Neutrophil (primary cell): ENCODE measurements around the gene KLHL7.

ENCODE experiments used
- H3K27ac ChIP-seq: fragments of 200-600 bp; sonication (generic); 2 replicates; pipeline ENCODE4 v1.5.1; 2016; ENCODE audit warnings: mild to moderate bottlenecking, moderate library complexity
- H3K27me3 ChIP-seq: fragments of 200-600 bp; sonication (generic); 2 replicates; pipeline ENCODE4 v1.6.0; 2016; ENCODE audit warnings: mild to moderate bottlenecking
- H3K36me3 ChIP-seq: fragments of 200-600 bp; sonication (generic); 2 replicates; pipeline ENCODE4 v1.5.1; 2017
- H3K4me1 ChIP-seq, 2 experiments: fragments of 200-600 bp in 1 of 2; sonication (generic) in 1 of 2; 1 replicate in 1 of 2; 2 replicates in 1 of 2; pipeline versions ENCODE4 v1.5.1 to v1.6.1; 2013 to 2016; ENCODE audit warnings: low read depth in 1 of 2, low read length in 1 of 2, mild to moderate bottlenecking in 1 of 2, moderate library complexity in 1 of 2; ENCODE audit not compliant: control insufficient read depth in 1 of 2, insufficient read depth in 1 of 2
- H3K4me3 ChIP-seq, 2 experiments: fragments of 200-600 bp in 1 of 2; sonication (generic) in 1 of 2; 1 replicate in 1 of 2; 2 replicates in 1 of 2; pipeline ENCODE4 v1.5.1; 2013 to 2016; ENCODE audit warnings: low read depth in 1 of 2, low read length in 1 of 2, mild to moderate bottlenecking in 1 of 2, moderate library complexity in 1 of 2
- H3K9me3 ChIP-seq: fragments of 200-600 bp; sonication (generic); 2 replicates; pipeline ENCODE4 v1.5.1; 2016
- TF ChIP-seq, protein P1 (sequence below): fragments of 200-600 bp; sonication (generic); IDR thresholded peaks from 2 replicates; pipeline ENCODE4 v1.5.1; 2016; ENCODE audit warnings: antibody characterized with exemption

The KLHL7 gene

GRCh38 chr7:23067271-23067670 is 38.3 kb upstream of the KLHL7 start:
- no peak overlapping the region for H3K4me3 ChIP-seq
- no peaks in the 10 kb centered on the region for H3K27me3 ChIP-seq
- no peaks in the 10 kb centered on the region for H3K4me1 ChIP-seq
- TF ChIP-seq, protein P1, sequence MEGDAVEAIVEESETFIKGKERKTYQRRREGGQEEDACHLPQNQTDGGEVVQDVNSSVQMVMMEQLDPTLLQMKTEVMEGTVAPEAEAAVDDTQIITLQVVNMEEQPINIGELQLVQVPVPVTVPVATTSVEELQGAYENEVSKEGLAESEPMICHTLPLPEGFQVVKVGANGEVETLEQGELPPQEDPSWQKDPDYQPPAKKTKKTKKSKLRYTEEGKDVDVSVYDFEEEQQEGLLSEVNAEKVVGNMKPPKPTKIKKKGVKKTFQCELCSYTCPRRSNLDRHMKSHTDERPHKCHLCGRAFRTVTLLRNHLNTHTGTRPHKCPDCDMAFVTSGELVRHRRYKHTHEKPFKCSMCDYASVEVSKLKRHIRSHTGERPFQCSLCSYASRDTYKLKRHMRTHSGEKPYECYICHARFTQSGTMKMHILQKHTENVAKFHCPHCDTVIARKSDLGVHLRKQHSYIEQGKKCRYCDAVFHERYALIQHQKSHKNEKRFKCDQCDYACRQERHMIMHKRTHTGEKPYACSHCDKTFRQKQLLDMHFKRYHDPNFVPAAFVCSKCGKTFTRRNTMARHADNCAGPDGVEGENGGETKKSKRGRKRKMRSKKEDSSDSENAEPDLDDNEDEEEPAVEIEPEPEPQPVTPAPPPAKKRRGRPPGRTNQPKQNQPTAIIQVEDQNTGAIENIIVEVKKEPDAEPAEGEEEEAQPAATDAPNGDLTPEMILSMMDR = no peak
- H3K27ac ChIP-seq = no peak overlapping the region
- no peaks in the 10 kb centered on the region for H3K36me3 ChIP-seq
- no peaks in the 10 kb centered on the region for H3K9me3 ChIP-seq

GRCh38 chr7:23072048-23072447 is 33.5 kb upstream of the KLHL7 start:
- H3K9me3 ChIP-seq = no peaks in the 10 kb centered on the region
- no peaks in the 10 kb centered on the region for H3K4me1 ChIP-seq
- H3K27ac ChIP-seq = no peak overlapping the region
- H3K27me3 ChIP-seq = no peaks in the 10 kb centered on the region
- TF ChIP-seq, protein P1 = no peak
- no peak overlapping the region for H3K4me3 ChIP-seq
- no peaks in the 10 kb centered on the region for H3K36me3 ChIP-seq

GRCh38 chr7:23072922-23073321 is 32.7 kb upstream of the KLHL7 start:
- Histone ChIP-seq H3K36me3 (no peaks in the 10 kb centered on the region), H3K9me3 (no peaks in the 10 kb centered on the region), H3K4me1 (no peaks in the 10 kb centered on the region), H3K27me3 (no peaks in the 10 kb centered on the region), H3K4me3 (no peak overlapping the region), H3K27ac (no peak overlapping the region)
- TF ChIP-seq, protein P1 = no peak

GRCh38 chr7:23074443-23075261 is 30.9 kb upstream of the KLHL7 start:
- no peak overlapping the region for H3K4me3 ChIP-seq
- no peaks in the 10 kb centered on the region for H3K27me3 ChIP-seq
- H3K36me3 ChIP-seq = no peaks in the 10 kb centered on the region
- H3K27ac ChIP-seq = no peak overlapping the region
- no peaks in the 10 kb centered on the region for H3K9me3 ChIP-seq
- H3K4me1 ChIP-seq = no peaks in the 10 kb centered on the region
- TF ChIP-seq, protein P1 = no peak

DNA sequence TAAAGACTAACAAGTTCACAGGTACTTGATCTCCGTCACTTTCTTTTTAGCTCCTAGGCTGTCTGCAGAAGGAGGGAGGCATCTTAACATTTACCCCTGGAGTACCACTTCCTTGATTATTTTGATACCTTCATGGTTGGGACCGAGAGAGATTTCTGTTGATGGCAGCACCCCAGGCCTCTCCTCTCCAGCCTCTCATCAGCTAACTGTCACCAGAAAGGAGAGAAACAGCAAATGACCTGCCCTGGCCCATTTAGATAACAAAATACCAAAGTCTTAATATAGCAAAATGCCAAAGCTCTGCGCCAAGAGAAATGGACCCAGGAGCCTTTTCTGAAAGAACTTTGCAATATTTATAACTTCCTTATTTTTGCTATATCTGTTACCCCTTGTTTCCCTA is 30.0 kb upstream of the KLHL7 start:
- no peaks in the 10 kb centered on the region for H3K27me3 ChIP-seq
- H3K4me3 ChIP-seq = no peak overlapping the region
- TF ChIP-seq, protein P1 = no peak
- H3K36me3 ChIP-seq = no peaks in the 10 kb centered on the region
- H3K4me1 ChIP-seq = no peaks in the 10 kb centered on the region
- no peaks in the 10 kb centered on the region for H3K9me3 ChIP-seq
- no peak overlapping the region for H3K27ac ChIP-seq
